ENCODE results near the gene SNX32. TPM values are rescaled to one million over a fixed set of nuclear protein-coding genes. Genes with fewer than 3 reads are reported as not detected.

Gene SNX32
- total and polyA plus RNA-seq, 9 of the 15 experiments (the other 6 are each of a cell fraction or from before 2014, with no cell fraction given) = 0.03 TPM; not detected in 7

- TF ChIP-seq IRF2 (CRISPR knock-in tag; IDR thresholded peaks at IDR 0.05) = no peak
- TF ChIP-seq KDM4B (IDR thresholded peaks at IDR 0.05; ENCODE audit: borderline replicate concordance in 2 of 2, low read depth in 1 of 2) = 0 out of 4 replicates have a peak, but pooled peaks of 1 of the 2 experiments have one; percentile 4
- peak; percentile 77 for TF ChIP-seq SMAD4 (CRISPR knock-in tag; conservative IDR thresholded peaks at IDR 0.05)
- peak; percentile 71 for TF ChIP-seq ZFX (CRISPR knock-in tag; IDR thresholded peaks at IDR 0.05)
- TF ChIP-seq FUS (optimal IDR thresholded peaks at IDR 0.05; ENCODE audit: low read depth, low read length) = peak; percentile 97
- TF ChIP-seq ZNF696 (CRISPR knock-in tag; conservative IDR thresholded peaks at IDR 0.05) = no peak
- TF ChIP-seq RBM14 (IDR thresholded peaks at IDR 0.05; ENCODE audit: borderline replicate concordance, insufficient read depth, low read depth, low read length) = peak; percentile 99
- peak; percentile 40 to 67; a peak in 1 of 4 replicates for TF ChIP-seq MLLT1 (IDR thresholded peaks at IDR 0.05)
- no peak for TF ChIP-seq CBX5 (IDR thresholded peaks at IDR 0.05; ENCODE audit: borderline replicate concordance, low read depth)
- no peak for TF ChIP-seq ETV6 (IDR thresholded peaks at IDR 0.05; ENCODE audit: borderline replicate concordance in 1 of 2, low read depth in 2 of 2, low read length in 1 of 2)
- 0 out of 2 replicates have a peak, but pooled peaks have one; percentile 6 for TF ChIP-seq ETV6 (CRISPR knock-in tag; IDR thresholded peaks at IDR 0.05; ENCODE audit: borderline replicate concordance)
- peak; percentile 78; the same call in 1 of the 2 replicates for TF ChIP-seq CBFB (CRISPR knock-in tag; IDR thresholded peaks at IDR 0.05)
- TF ChIP-seq L3MBTL2 (IDR thresholded peaks at IDR 0.05) = peak; percentile 90
- TF ChIP-seq MGA (IDR thresholded peaks at IDR 0.05) = peak; percentile 83
Observed at GRCh38 chr11:65857500-65857852, 23.7 kb downstream of the SNX32 start (continued).
